Right renal cortex interstitium (tissue), 3 donors: ENCODE results near the gene EXOSC6. TPM values are rescaled to one million over a fixed set of nuclear protein-coding genes. Genes with fewer than 3 reads are reported as not detected.
"Not testable (repeated sequence)": the region's sequence is repeated elsewhere in the genome, so short reads cannot be mapped to it uniquely, and the experiment has no call there.

Experiments used
- DNase-seq, 3 donors: peaks; one replicate each; pipeline ENCODE4 v3.0.0-alpha.2; 2013; ENCODE audit warnings: low read depth in 3 of 3, low spot score in 2 of 3
- polyA plus RNA-seq, 3 donors: library from polyadenylated mRNA; unstranded; fragments of 120-200 nt; gene quantifications; one replicate each; pipeline ENCODE4 v1.2.1, GENCODE V29; 2013; ENCODE audit not compliant: insufficient read length in 3 of 3

Gene EXOSC6
- polyA plus RNA-seq, 3 donors = 11.0 to 13.9 (median 13.7) TPM

DNA sequence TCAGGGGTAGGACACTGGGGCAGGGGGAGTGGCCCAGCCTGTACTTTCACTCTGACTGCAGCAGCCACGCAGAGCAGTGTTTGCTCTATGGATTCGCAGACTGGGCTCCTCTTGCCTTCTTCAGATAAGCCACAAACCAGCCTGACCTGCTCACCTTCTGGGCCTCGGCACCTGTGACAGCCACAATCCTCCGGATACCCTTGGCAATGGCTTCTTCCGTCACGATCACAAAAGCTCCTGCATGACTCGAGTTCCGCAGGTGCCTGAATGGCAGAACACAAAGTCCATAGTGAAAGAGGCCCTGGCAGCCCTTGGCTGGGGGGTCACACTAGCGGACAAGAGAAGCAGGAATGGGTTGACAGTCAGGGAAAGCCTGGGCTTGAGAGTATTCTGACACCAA lies 3.8 kb upstream of the EXOSC6 start:
- no peak for DNase-seq

DNA sequence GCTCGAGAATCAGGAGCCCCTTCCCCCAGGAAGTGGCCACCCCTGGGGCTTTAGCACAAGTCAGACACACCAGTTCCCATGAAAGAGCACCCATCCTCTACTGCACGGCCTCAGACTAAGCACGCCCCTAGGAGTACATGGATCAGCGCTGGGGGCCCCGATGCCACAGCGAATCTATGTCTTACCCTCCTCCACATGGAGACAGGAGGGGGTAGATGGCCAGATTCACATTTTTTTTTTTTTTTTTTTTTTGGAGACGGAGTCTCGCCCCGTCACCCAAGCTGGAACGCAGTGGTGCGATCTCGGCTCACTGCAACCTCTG lies 3.2 kb upstream of the EXOSC6 start:
- no peak for DNase-seq

DNA sequence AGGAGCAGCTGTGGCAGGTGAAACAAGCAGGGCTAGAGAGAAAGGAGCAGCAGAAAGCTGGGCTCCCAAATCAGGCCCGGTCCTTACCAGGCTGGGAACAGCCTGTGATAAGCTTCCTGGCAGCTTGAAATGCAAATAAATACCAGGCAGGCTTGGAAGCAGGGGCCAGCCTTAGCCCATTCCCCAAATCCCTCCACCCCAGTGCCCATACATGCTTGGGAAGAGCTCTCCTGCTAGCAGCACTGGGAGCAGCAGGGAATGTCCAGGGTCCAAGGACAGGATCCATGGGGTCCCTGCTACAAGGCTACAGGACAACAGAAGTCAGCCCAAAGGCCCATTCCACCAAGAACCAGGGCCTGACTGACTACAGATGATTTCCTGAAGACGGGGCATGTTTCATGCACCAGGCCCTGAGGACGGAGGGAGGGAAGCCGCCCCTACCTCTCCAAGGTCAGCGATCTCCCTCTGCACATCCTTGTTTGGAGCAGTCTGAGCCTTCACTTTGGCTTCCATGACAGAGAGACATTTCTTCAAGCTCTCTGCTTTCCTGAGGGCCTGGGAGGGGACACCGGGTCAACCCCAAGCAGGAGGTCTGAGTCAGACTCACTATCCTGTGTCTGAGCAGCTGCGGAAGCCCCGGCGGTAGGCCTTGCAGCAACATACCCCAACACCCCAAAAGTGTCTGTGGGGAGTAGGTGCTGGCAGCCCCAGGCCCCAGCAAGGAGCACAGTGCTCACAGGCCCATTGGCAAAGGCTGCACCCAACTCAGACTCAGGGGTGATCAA lies 2.6 kb upstream of the EXOSC6 start:
- DNase-seq = no peak

DNA sequence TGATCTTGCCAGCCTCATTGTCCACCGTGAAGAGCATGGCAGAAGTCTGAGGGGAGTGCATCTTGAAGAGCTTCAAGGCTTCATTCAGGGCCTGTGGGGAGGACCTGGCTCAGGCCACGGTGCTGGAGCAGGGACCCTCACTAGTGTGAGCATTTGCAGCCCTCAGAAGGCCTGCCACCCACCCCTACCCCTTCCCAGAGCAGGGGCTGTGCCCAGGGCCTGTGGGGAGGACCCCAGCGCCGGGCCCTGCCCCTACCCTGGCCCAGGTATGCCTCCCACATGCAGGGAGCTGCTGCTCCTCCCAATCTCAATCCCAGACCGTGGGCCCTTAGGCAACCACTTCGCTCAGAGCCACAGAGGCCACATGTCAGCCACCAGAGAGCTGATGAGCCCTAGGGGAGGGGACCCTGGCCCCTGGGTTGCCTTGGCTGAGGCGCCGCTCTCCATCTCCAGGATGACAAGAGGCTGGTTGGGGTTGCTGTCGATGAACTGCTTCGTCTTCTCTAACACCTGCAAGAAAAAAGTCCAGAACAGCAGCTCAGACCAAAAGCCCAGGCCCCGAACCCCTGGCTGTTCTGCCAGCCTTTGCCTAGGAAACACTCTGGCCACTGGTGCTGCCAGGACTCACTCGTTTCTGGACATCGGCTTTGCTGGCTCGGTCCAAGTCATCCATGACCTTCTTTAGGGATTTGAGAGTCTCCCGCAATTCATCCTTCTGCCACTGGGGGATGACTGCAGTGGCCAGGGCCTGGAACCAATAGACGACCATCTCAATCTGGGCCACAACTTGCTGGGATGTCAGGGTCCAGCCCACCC lies 1.8 kb upstream of the EXOSC6 start:
- no peak for DNase-seq

DNA sequence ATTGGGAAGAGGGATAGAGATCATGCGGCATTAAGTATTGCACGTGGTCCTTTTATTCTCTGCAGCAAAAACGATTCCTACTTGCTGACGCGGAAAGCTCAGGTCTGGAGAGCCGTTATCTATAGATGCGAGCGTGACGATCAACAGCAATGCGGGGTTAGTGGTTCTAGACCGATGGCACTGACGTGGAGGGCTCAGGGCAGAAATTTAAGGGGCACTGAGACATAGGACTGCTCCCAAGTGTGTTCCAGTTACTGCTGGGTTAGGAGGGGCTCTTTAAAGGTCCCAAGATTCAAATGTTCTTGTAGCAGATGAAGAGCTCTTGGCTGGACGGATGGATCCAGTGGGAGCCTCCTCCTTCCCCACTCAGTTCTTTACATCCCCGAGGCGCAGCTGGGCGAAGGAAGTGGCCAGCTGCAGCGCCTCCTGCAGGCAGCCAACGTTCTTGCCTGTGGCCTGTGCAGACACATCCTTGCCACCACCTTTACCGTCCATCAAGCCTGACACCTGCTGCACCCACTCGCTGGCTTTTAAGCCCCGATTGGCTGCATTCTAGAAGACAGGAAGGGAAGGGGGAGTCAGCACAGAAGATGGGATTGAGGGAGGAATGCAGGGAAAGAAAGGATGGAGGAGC lies 732 bp upstream of the EXOSC6 start:
- no peak for DNase-seq

DNA sequence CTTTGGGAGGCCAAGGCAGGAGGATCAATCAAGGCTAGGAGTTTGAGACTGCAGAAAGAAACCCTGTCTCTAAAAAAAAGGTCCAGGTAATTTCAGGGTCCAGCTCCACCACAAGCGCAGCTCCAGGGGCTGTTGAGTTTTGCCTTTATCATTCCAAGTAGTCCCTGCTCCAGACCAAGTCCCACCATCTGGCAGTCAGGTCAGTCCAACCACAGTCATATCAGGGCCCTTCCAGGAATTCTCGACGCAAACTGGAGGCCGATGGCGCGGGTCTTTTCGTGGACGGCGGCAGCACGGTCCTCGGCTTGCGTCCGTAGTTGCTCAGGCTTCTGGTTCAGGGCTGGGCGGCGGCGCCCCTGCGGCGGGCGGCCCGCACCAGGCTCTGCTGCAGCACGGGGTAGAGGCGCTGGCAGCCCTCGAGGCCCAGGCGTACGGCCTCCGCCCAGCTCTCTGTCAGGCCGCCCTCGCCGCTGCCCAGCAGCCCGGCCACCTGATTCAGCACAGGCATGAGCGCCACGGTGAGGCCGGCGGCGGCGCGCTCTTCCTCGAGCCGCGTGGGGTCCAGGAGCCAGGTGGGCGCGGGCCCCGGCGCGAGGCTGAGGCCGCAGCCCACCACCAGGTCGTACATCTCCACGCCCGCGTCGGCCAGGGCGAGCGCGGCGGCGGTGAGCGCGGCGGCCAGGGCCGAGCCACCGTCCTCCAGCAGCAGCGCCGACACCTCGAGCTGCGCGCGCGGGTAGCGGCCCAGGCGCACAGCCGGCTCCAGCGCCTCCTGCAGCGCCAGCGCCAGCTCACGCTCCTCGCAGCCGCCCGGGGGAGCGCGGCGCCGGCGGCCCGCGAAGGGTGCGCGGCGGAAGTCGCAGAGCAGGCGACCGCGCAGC lies 752 bp downstream of the EXOSC6 start:
- peak in 1 of 3 donors; percentile 16 for DNase-seq

DNA sequence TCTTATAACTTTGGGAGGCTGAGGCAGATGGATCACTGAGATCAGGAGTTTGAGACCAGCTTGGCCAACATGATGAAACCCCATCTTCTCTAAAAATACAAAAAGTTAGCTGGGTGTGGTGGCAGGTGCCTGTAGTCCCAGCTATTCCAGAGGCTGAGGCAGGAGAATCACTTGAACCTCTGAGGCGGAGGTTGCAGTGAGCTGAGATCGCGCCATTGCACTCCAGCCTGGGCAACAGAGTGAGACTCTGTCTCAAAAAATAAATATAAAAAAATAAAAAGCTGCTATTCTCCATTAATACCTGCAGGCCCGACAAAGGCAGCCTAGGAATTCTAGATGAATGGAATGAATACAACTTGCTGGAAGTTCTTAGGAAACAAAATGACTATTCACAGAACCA lies 2.0 kb downstream of the EXOSC6 start:
- DNase-seq = not testable (repeated sequence)

DNA sequence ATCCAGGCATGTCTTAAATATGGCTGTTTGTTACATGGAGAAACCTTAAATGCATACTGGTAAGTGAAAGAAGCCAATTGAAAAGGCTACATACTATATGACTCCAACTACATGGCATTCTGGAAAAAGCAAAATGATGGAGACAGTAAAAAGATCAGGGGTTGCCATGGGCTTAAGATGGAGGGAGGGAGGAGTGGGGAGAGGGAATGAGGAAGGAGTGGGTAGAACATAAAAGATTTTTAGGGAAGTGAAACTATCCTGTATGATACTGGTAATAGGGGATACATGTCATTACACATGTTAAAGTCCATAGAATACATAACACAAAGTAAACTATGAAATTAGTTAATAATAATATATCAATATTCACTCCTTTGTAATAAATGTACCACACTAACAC lies 13.0 kb downstream of the EXOSC6 start:
- DNase-seq = not testable (repeated sequence)

DNA sequence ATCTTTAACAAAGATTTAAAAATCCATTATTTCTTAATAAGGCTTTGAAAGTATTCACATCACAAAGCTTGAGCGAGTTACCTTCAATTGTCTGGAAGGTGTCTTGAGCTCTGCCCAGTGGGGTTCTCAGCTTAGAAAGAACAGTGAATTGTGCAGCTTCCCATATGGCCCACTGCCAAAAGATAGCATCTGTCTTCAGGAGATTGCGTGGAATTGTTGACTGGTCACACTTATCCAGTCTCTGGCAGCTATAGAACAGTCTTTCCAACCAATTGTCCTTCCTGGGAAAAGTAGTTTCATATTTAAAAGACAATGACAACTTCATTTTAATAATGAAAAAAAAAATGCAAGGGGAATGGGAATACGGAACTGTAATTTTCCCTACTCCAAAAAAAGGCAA lies 19.9 kb downstream of the EXOSC6 start:
- not testable (repeated sequence) for DNase-seq

DNA sequence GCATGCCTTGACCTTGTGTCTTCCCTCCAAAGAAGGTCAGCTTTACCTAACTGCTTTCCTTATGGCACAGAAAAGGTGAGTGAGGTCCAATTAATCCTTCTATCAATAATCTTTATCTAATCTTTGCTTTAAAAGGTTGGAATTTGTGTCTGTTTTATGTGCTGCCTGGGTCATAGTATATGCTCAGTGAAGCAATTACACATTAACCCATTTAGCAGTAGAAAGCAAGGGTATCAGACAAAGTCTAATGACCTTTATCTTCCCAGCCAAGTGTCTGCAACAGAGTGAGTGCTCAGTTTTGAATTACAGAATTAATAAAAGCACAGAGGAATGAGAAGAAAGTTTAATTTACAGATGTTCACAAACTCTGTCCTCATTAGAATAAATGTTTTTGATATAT lies 25.7 kb downstream of the EXOSC6 start:
- not testable (repeated sequence) for DNase-seq

DNA sequence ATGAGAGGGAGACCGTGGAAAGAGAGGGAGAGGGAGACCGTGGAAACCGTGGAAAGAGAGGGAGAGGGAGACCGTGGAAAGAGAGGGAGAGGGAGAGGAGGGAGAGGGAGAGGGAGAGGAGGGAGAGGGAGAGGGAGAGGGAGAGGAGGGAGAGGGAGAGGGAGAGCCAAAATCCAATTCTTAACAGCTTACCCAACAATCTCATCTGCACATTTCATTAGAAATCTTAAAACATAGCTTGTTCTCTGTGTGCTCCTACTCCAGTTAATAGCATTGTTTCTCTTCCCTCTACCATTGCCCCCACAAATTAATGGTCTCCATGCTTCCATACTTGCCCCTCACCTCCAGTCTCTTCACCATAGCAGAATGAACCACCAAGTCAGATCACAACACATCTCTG lies 26.3 kb downstream of the EXOSC6 start:
- not testable (repeated sequence) for DNase-seq

DNA sequence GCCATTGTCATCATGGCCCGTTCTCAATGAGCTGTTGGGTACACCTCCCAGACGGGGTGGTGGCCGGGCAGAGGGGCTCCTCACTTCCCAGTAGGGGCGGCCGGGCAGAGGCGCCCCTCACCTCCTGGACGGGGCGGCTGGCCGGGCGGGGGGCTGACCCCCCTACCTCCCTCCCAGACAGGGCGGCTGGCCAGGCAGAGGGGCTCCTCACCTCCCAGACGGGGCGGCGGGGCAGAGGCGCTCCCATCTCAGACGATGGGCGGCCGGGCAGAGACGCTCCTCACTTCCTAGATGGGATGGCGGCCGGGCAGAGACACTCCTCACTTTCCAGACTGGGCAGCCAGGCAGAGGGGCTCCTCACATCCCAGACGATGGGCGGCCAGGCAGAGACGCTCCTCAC lies 27.1 kb downstream of the EXOSC6 start:
- not testable (repeated sequence) for DNase-seq

DNA sequence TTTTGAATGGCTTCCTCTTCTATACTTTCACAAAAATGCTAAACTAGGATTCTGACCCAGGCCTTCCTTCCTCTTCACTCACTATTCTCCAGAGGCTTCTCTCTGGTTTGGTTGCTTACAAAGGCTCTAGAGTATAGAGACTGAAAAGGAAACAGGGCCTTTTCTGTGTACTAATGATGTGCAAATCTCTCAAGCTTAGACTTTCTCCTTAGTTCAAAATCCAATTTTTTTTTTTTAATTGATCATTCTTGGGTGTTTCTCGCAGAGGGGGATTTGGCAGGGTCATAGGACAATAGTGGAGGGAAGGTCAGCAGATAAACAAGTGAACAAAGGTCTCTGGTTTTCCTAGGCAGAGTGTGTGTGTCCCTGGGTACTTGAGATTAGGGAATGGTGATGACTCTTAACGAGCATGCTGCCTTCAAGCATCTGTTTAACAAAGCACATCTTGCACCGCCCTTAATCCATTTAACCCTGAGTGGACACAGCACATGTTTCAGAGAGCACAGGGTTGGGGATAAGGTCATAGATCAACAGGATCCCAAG lies 27.7 kb downstream of the EXOSC6 start:
- DNase-seq = not testable (repeated sequence)

DNA sequence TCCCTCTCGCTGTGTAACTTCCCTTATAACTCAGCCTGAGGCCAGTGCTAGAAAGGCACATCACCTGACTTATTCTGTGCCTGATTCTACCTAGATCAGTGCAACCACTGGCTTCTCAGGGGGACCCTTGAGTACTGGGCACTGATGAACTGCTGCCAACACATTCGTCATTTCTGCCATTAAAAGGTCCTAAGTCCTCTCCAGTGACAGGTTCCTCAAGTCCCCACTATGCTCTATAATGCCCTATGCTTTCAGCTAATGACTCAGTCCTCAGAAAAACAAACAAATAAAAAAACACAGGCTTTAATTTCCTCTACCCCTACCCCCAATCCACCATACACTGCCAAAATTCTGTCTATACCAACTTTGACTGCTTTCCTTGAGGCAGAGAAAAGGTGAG lies 28.5 kb downstream of the EXOSC6 start:
- DNase-seq = not testable (repeated sequence)

DNA sequence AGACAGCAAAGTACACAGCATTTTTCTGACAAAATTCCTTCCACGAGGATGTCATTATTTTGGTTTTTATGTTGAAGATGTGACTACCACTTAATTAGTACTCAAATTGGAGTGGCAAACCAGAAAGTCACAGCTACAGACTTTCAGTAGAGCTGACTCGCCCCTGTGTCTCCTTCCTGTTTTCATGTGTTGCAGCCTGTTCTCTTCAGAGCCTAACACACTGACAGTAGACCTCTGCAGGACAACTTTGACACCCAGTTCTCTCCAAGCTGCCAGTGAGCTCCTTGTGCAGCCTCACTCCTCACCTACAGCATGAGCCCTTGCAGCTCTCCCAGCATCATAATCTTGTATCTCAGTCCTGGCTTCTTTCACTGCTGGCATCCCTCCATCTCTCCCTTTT lies 29.2 kb downstream of the EXOSC6 start:
- not testable (repeated sequence) for DNase-seq

DNA sequence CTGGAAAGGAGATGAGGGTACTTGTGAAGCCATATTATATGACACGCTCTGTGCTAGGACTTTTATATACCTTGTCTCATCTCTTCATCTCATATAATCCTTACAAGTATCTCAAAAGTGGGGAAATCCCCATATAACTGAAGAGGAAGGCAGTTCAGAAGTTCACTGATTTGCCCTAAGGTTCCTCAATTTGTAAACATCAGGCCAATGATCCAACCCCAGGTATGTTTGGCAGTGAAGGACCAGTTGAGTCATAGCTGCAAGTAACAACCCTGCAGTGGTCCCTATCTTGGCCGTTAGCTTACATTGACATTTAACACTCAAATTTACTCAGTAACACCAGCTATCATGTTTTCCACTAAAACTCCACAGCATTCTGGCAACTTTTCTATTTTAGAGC lies 33.2 kb downstream of the EXOSC6 start:
- DNase-seq = not testable (repeated sequence)

DNA sequence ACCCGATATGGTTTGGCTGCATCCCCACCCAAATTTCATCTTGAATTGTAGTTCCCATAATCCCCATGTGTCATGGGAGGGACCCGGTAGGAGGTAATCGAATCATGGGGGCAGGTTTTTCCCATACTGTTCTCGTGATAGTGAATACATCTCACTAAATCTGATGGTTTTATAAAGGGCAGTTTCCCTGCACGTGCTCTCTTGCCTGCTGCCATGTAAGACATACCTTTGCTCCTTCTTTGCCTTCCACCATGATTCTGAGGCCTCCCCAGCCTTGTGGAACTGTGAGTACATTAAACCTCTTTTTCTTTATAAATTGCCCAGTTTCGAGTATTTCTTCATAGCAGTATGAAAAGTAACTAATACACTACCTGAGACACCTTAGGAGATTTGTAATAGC lies 45.4 kb downstream of the EXOSC6 start:
- not testable (repeated sequence) for DNase-seq

DNA sequence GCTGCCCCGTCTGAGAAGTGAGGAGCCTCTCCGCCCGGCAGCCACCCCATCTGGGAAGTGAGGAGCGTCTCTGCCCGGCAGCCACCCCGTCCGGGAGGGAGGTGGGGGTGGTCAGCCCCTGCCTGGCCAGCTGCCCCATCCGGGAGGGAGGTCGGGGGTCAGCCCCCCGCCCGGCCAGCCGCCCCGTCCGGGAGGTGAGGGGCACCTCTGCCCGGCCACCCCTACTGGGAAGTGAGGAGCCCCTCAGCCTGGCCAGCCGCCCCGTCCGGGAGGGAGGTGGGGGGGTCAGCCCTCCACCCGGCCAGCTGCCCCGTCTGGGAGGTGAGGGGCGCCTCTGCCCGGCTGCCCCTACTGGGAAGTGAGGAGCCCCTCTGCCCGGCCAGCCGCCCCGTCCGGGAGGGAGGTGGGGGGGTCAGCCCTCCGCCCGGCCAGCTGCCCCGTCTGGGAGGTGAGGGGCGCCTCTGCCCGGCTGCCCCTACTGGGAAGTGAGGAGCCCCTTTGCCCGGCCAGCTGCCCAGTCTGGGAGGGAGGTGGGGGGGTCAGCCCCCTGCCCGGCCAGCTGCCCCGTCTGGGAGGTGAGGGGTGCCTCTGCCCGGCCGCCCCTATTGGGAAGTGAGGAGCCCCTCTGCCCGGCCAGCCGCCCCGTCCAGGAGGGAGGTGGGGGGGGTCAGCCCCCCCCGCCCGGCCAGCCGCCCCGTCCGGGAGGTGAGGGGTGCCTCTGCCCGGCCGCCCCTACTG lies 46.9 kb downstream of the EXOSC6 start:
- not testable (repeated sequence) for DNase-seq

DNA sequence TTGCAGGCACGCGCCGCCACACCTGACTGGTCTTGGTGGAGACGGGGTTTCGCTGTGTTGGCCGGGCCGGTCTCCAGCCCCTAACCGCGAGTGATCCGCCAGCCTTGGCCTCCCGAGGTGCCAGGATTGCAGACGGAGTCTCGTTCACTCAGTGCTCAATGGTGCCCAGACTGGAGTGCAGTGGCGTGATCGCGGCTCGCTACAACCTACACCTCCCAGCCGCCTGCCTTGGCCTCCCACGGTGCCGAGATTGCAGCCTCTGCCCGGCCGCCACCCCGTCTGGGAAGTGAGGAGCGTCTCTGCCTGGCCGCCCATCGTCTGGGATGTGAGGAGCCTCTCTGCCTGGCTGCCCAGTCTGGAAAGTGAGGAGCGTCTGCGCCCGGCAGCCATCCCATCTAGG lies 47.7 kb downstream of the EXOSC6 start:
- DNase-seq = not testable (repeated sequence)

DNA sequence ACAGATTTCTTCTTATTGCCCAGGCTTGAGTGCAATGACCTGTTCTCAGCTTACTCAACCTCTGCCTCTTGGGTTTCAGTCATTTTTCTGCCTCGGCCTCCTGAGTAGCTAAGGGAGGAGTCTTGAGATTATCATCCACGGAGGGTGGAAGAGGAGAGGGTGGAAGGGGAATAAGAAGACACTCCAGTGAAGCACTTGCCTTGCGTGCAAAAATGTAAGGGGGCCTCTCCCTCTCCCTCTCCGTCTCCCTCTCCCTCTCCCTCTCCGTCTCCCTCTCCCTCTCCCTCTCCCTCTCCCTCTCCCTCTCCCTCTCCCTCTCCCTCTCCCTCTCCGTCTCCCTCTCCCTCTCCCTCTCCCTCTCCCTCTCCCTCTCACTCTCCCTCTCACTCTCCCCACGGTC lies 48.2 kb downstream of the EXOSC6 start:
- not testable (repeated sequence) for DNase-seq
